H9 (cell line): Measurements from ENCODE around the gene NADK. TPM values are rescaled to one million over a fixed set of nuclear protein-coding genes. Genes with fewer than 3 reads are reported as not detected.

Experiments used
- DNase-seq: peaks from one replicate; pipeline ENCODE4 v3.0.0-alpha.2; 2017
- H2AFZ ChIP-seq: one replicate; pipeline ENCODE4 v1.6.1; 2013; ENCODE audit warnings: mild to moderate bottlenecking, low read length, control low read depth, moderate library complexity
- H2AK5ac ChIP-seq: 2 replicates; pipeline ENCODE4 v1.6.1; 2013; ENCODE audit warnings: low read length, control low read depth, mixed read lengths; ENCODE audit not compliant: insufficient read length
- H2BK120ac ChIP-seq: one replicate; pipeline ENCODE4 v1.6.1; 2013; ENCODE audit warnings: low read depth, mild to moderate bottlenecking, low read length, control low read depth, inconsistent platforms; ENCODE audit not compliant: poor library complexity, severe bottlenecking
- H2BK12ac ChIP-seq: 2 replicates; pipeline ENCODE4 v1.6.1; 2013; ENCODE audit warnings: low read length, control low read depth, mixed read lengths, low read depth; ENCODE audit not compliant: insufficient read length
- H2BK15ac ChIP-seq: 2 replicates; pipeline ENCODE4 v1.6.1; 2013; ENCODE audit warnings: low read depth, low read length, control low read depth
- H2BK20ac ChIP-seq: one replicate; pipeline ENCODE4 v1.6.1; 2013; ENCODE audit warnings: low read depth, mild to moderate bottlenecking, low read length, control low read depth, inconsistent platforms; ENCODE audit not compliant: poor library complexity, severe bottlenecking
- H2BK5ac ChIP-seq: 2 replicates; pipeline ENCODE4 v1.6.1; 2013; ENCODE audit warnings: low read length, control low read depth, mixed read lengths; ENCODE audit not compliant: insufficient read length
- H3K14ac ChIP-seq: 2 replicates; pipeline ENCODE4 v1.6.1; 2013; ENCODE audit warnings: low read length, control low read depth; ENCODE audit not compliant: insufficient read depth
- H3K18ac ChIP-seq: 2 replicates; pipeline ENCODE4 v1.6.1; 2013; ENCODE audit warnings: low read depth, mild to moderate bottlenecking, mixed read lengths, low read length, control low read depth; ENCODE audit not compliant: insufficient read length
- H3K23ac ChIP-seq: 2 replicates; pipeline ENCODE4 v1.6.1; 2013; ENCODE audit warnings: low read length, control low read depth, mixed read lengths, low read depth; ENCODE audit not compliant: insufficient read length
- H3K23me2 ChIP-seq: 2 replicates; pipeline ENCODE4 v1.6.1; 2013; ENCODE audit warnings: low read depth, mild to moderate bottlenecking, mixed read lengths, low read length, control low read depth; ENCODE audit not compliant: insufficient read length, poor library complexity, severe bottlenecking
- H3K27ac ChIP-seq: 2 replicates; pipeline ENCODE4 v1.5.1; 2013; ENCODE audit warnings: low read length, control low read depth, mixed read lengths, low read depth; ENCODE audit not compliant: insufficient read length
- H3K27me3 ChIP-seq: 2 replicates; pipeline ENCODE4 v1.6.1; 2013; ENCODE audit warnings: low read length, control low read depth, inconsistent platforms; ENCODE audit not compliant: insufficient read depth
- H3K4ac ChIP-seq: 2 replicates; pipeline ENCODE4 v1.6.1; 2013; ENCODE audit warnings: low read depth, mild to moderate bottlenecking, control low read depth, inconsistent platforms, low read length, moderate library complexity
- H3K4me1 ChIP-seq: 2 replicates; pipeline ENCODE4 v1.6.1; 2013; ENCODE audit warnings: low read length, control low read depth, inconsistent platforms; ENCODE audit not compliant: insufficient read depth
- H3K4me2 ChIP-seq: 2 replicates; pipeline ENCODE4 v1.6.1; 2013; ENCODE audit warnings: low read length, control low read depth, mixed read lengths; ENCODE audit not compliant: insufficient read length, insufficient read depth
- H3K56ac ChIP-seq: 2 replicates; pipeline ENCODE4 v1.6.1; 2013; ENCODE audit warnings: low read depth, mild to moderate bottlenecking, mixed read lengths, low read length, control low read depth; ENCODE audit not compliant: insufficient read length
- H3K79me1 ChIP-seq: 2 replicates; pipeline ENCODE4 v1.6.1; 2013; ENCODE audit warnings: low read depth, mild to moderate bottlenecking, moderate library complexity, low read length, control low read depth, inconsistent platforms; ENCODE audit not compliant: insufficient read depth, poor library complexity, severe bottlenecking
- H3K79me2 ChIP-seq: 2 replicates; pipeline ENCODE4 v1.6.1; 2013; ENCODE audit warnings: low read length, control low read depth, inconsistent platforms; ENCODE audit not compliant: insufficient read depth
- H3K9ac ChIP-seq: 2 replicates; pipeline ENCODE4 v1.6.1; 2013; ENCODE audit warnings: low read length, control low read depth, mixed read lengths; ENCODE audit not compliant: insufficient read length; ENCODE audit errors: extremely low read depth
- H3K9me3 ChIP-seq: one replicate; pipeline ENCODE4 v1.6.1; 2013; ENCODE audit warnings: low read depth, low read length, inconsistent platforms; ENCODE audit not compliant: control insufficient read depth
- H3T11ph ChIP-seq: one replicate; pipeline ENCODE4 v1.6.1; 2013; ENCODE audit warnings: mild to moderate bottlenecking, low read length, control low read depth, inconsistent platforms
- H4K20me1 ChIP-seq: one replicate; pipeline ENCODE4 v1.6.1; 2013; ENCODE audit not compliant: control insufficient read depth, insufficient read length, insufficient read depth
- H4K5ac ChIP-seq: 2 replicates; pipeline ENCODE4 v1.6.1; 2013; ENCODE audit warnings: low read depth, mild to moderate bottlenecking, mixed read lengths, low read length, control low read depth; ENCODE audit not compliant: insufficient read length
- H4K8ac ChIP-seq: replicated peaks from 2 replicates; pipeline ENCODE4 v1.6.1; 2013; ENCODE audit warnings: low read length, control low read depth, mixed read lengths, low read depth; ENCODE audit not compliant: insufficient read length
- H4K91ac ChIP-seq: 2 replicates; pipeline ENCODE4 v1.6.1; 2013; ENCODE audit warnings: low read depth, mild to moderate bottlenecking, moderate library complexity, mixed read lengths, low read length, control low read depth; ENCODE audit not compliant: insufficient read length
- H3K27ac Mint-ChIP-seq, 3 experiments: 2 replicates in 2 of 3; 3 replicates in 1 of 3; pipeline ENCODE4 v1.8.0; 2020 to 2021; ENCODE audit warnings: mixed read lengths in 3 of 3, mild to moderate bottlenecking in 1 of 3, moderate library complexity in 1 of 3
- H3K27me3 Mint-ChIP-seq: 2 replicates; pipeline ENCODE4 v1.8.0; 2021; ENCODE audit warnings: low read depth, mild to moderate bottlenecking, moderate library complexity, mixed read lengths
- H3K36me3 Mint-ChIP-seq, 3 experiments: 2 replicates in 2 of 3; 3 replicates in 1 of 3; pipeline ENCODE4 v1.8.0; 2020 to 2021; ENCODE audit warnings: low read depth in 3 of 3, mixed read lengths in 3 of 3; ENCODE audit not compliant: insufficient read depth in 1 of 3
- H3K4me1 Mint-ChIP-seq, 2 experiments: 2 replicates each; pipeline ENCODE4 v1.8.0; 2020; ENCODE audit warnings: mixed read lengths in 2 of 2
- H3K4me3 Mint-ChIP-seq, 2 experiments: 2 replicates in 1 of 2; 3 replicates in 1 of 2; pipeline ENCODE4 v1.8.0; 2020 to 2021; ENCODE audit warnings: mild to moderate bottlenecking in 2 of 2, mixed read lengths in 2 of 2, moderate library complexity in 1 of 2
- H3K9me3 Mint-ChIP-seq, 2 experiments: 2 replicates in 1 of 2; 3 replicates in 1 of 2; pipeline ENCODE4 v1.8.0; 2020; ENCODE audit warnings: mild to moderate bottlenecking in 2 of 2, mixed read lengths in 2 of 2, moderate library complexity in 1 of 2
- CTCF ChIP-seq: fragments of 200-600 bp; sonication (generic); conservative IDR thresholded peaks from 3 replicates; pipeline ENCODE4 v1.8.0; 2021; ENCODE audit warnings: antibody characterized with exemption, mild to moderate bottlenecking
- WGBS: extraction: QIAGEN DNeasy Blood & Tissue Kit; methylation state at CpG from one replicate; pipeline ENCODE4 v1.1.7; 2013; ENCODE audit warnings: missing lambda C conversion rate, low lambda C conversion rate, mixed read lengths; ENCODE audit not compliant: insufficient read length; ENCODE audit errors: extremely low coverage; 5-methylcytosine and 5-hydroxymethylcytosine counted together
- total RNA-seq: library from RNA; stranded (reverse); gene quantifications from 2 replicates; pipeline ENCODE4 v1.2.1, GENCODE V29; 2021

NADK gene
- total RNA-seq, 1 experiment from 2014 or later = 105 TPM

- no peak overlapping the region for H3K4ac ChIP-seq
- no peak overlapping the region for H2BK20ac ChIP-seq
- H3K9me3 ChIP-seq = no peaks in the 10 kb centered on the region
- Mint-ChIP-seq H3K4me3 (no peak overlapping the region), H3K4me1 (no peaks in the 10 kb centered on the region), H3K9me3 (no peaks in the 10 kb centered on the region; a peak in 1 of 5 replicates), H3K27ac (peak overlapping the region in 1 of 3 experiments; percentile 62; a peak in 1 of 7 replicates), H3K36me3 (peaks cover 40 to 89% (median 77%) of the 10 kb centered on the region in 3 experiments), H3K27me3 (no peaks in the 10 kb centered on the region; the same call in 1 of the 2 replicates)
- no peak for TF ChIP-seq CTCF
- no peaks in the 10 kb centered on the region for H3K27me3 ChIP-seq
- H2BK5ac ChIP-seq = no peak overlapping the region
- no peaks in the 10 kb centered on the region for H4K20me1 ChIP-seq
- no peaks in the 10 kb centered on the region for H3K23me2 ChIP-seq
- H2BK12ac ChIP-seq = no peak overlapping the region
- WGBS = no CpG with 5 or more reads among the region's 37 CpGs
- H2BK120ac ChIP-seq = no peak overlapping the region
- H2AK5ac ChIP-seq = no peak overlapping the region
- no peaks in the 10 kb centered on the region; the same call in 1 of the 2 replicates for H3K79me2 ChIP-seq
- no peak overlapping the region for H3K27ac ChIP-seq
- H4K5ac ChIP-seq = no peak overlapping the region
- no peak overlapping the region for H4K91ac ChIP-seq
- no peak overlapping the region for H3K56ac ChIP-seq
- no peak overlapping the region for H2BK15ac ChIP-seq
- no peak overlapping the region for H3K23ac ChIP-seq
- H3K4me1 ChIP-seq = no peaks in the 10 kb centered on the region
- no peak overlapping the region for H3T11ph ChIP-seq
- no peak overlapping the region for H3K9ac ChIP-seq
- peaks cover 6% of the 10 kb centered on the region for H3K79me1 ChIP-seq
- H3K18ac ChIP-seq = no peak overlapping the region
- no peak overlapping the region for H3K4me2 ChIP-seq
- no peak overlapping the region for H2AFZ ChIP-seq
- H3K14ac ChIP-seq = no peak overlapping the region
- no peak for DNase-seq
- H4K8ac ChIP-seq = no peak overlapping the region
These were observed 18.6 kb downstream of the NADK start for GRCh38 chr1:1759456-1760344.
